Large intestine (tissue), 3 donors: Measurements from ENCODE around the gene PGPEP1. TPM values are rescaled to one million over a fixed set of nuclear protein-coding genes. Genes with fewer than 3 reads are reported as not detected.
A peak's percentile ranks its signal among the peaks of the same experiment; 100 is the strongest.

Experiments used
- DNase-seq, 2 donors: peaks; one replicate each; pipeline versions ENCODE4 v3.0.0 to v3.0.0-alpha.2; 2013
- H3K27ac ChIP-seq: one replicate; pipeline ENCODE4 v1.5.1; 2013; ENCODE audit warnings: low read length
- H3K27me3 ChIP-seq: 2 replicates; pipeline ENCODE4 v1.6.1; 2013; ENCODE audit warnings: low read length; ENCODE audit not compliant: control insufficient read depth, insufficient read depth
- H3K36me3 ChIP-seq: 2 replicates; pipeline ENCODE4 v1.6.1; 2013; ENCODE audit warnings: low read length; ENCODE audit not compliant: control insufficient read depth, insufficient read depth
- H3K4me1 ChIP-seq: one replicate; pipeline ENCODE4 v1.6.1; 2013; ENCODE audit warnings: low read length; ENCODE audit not compliant: control insufficient read depth, insufficient read depth
- H3K4me3 ChIP-seq: one replicate; pipeline ENCODE4 v1.5.1; 2013; ENCODE audit warnings: low read length
- H3K9me3 ChIP-seq: one replicate; pipeline ENCODE4 v1.6.1; 2013; ENCODE audit warnings: mild to moderate bottlenecking, low read depth, low read length, moderate library complexity; ENCODE audit not compliant: control insufficient read depth
- WGBS: methylation state at CpG from one replicate; pipeline ENCODE4 v1.1.5; 2013; ENCODE audit warnings: low lambda C conversion rate; ENCODE audit not compliant: insufficient coverage; 5-methylcytosine and 5-hydroxymethylcytosine counted together
- polyA plus RNA-seq: library from polyadenylated mRNA; unstranded; fragments of 120-200 nt; gene quantifications from one replicate; pipeline ENCODE4 v1.2.1, GENCODE V29; 2013

The PGPEP1 gene
- polyA plus RNA-seq, 1 donor = 77.2 TPM

GRCh38 chr19:18295034-18295451 lies 45.4 kb upstream of the PGPEP1 start:
- H3K4me1 ChIP-seq = peaks cover 22% of the 10 kb centered on the region
- H3K27ac ChIP-seq = no peak overlapping the region
- peaks cover 3% of the 10 kb centered on the region for H3K27me3 ChIP-seq
- no peaks in the 10 kb centered on the region for H3K36me3 ChIP-seq
- H3K9me3 ChIP-seq = peaks cover 9% of the 10 kb centered on the region
- DNase-seq = no peak
- no peak overlapping the region for H3K4me3 ChIP-seq
- WGBS = 62% methylated on average over 2 of the region's 4 CpGs

- Histone ChIP-seq H3K27me3 (peaks cover 3% of the 10 kb centered on the region), H3K9me3 (peaks cover 9% of the 10 kb centered on the region), H3K36me3 (no peaks in the 10 kb centered on the region), H3K4me1 (peaks cover 12% of the 10 kb centered on the region), H3K4me3 (no peak overlapping the region), H3K27ac (no peak overlapping the region)
- 61% methylated on average over 3 of the region's 4 CpGs for WGBS
- DNase-seq = no peak
These were observed 43.1 kb upstream of the PGPEP1 start for GRCh38 chr19:18297308-18297707.

DNA sequence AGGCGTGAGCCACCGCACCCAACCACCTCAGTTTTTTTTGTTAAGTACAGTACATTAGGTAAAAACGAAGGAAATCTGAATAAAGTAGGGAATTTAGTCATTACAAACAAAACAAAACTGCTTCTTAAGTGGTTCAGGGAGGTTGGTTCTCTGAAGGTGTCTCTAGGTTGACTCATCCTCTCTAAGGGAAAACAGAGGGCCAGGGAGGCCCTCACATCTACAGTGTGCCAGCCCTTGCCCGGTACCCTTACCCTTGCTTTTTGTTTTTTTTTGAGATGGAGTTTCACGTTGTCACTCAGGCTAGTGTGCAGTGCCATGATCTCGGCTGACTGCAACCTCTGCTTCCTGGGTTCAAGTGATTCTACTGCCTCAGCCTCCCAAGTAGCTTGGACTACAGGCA lies 41.8 kb upstream of the PGPEP1 start:
- H3K36me3 ChIP-seq = no peaks in the 10 kb centered on the region
- no peak overlapping the region for H3K4me3 ChIP-seq
- peaks cover 3% of the 10 kb centered on the region for H3K27me3 ChIP-seq
- peaks cover 9% of the 10 kb centered on the region for H3K9me3 ChIP-seq
- H3K27ac ChIP-seq = no peak overlapping the region
- no peak for DNase-seq
- peaks cover 7% of the 10 kb centered on the region for H3K4me1 ChIP-seq
- WGBS = 92% methylated on average over 2 of the region's 6 CpGs

- 100% methylated on average over 2 of the region's 9 CpGs for WGBS
- no peaks in the 10 kb centered on the region for H3K27me3 ChIP-seq
- H3K4me1 ChIP-seq = peaks cover 17% of the 10 kb centered on the region
- H3K4me3 ChIP-seq = no peak overlapping the region
- no peaks in the 10 kb centered on the region for H3K36me3 ChIP-seq
- H3K9me3 ChIP-seq = peaks cover 9% of the 10 kb centered on the region
- DNase-seq = no peak
- H3K27ac ChIP-seq = no peak overlapping the region
These were observed 40.7 kb upstream of the PGPEP1 start for GRCh38 chr19:18299654-18300053.

GRCh38 chr19:18300930-18301717 lies 39.3 kb upstream of the PGPEP1 start:
- DNase-seq = peak in 1 of 2 donors; percentile 6
- no CpG with 5 or more reads among the region's 18 CpGs for WGBS
- Histone ChIP-seq H3K9me3 (no peaks in the 10 kb centered on the region), H3K4me3 (no peak overlapping the region), H3K36me3 (peaks cover 3% of the 10 kb centered on the region), H3K27me3 (no peaks in the 10 kb centered on the region), H3K27ac (no peak overlapping the region), H3K4me1 (peaks cover 29% of the 10 kb centered on the region)

DNA sequence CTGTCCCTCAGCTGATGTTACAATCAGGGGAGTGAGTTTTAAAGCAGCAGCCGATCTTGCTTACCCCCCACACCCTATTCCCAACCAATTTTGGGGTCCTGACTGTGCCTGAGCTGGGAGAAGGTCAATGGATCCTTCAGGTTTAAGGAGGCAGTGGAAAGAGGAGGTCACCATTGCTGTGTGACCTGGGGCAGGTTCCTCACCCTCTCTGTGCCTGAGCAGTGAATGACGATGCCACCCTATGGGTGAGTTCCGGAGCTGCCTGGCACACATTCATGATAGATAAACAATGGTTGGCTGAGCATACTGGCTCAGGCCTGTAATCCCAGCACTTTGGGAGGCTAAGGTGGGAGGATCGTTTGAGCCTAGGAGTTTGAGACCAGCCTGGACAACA lies 38.7 kb upstream of the PGPEP1 start:
- DNase-seq = no peak
- Histone ChIP-seq H3K9me3 (no peaks in the 10 kb centered on the region), H3K4me1 (peaks cover 29% of the 10 kb centered on the region), H3K27me3 (no peaks in the 10 kb centered on the region), H3K36me3 (peaks cover 9% of the 10 kb centered on the region), H3K4me3 (no peak overlapping the region), H3K27ac (no peak overlapping the region)
- WGBS = no CpG with 5 or more reads among the region's 4 CpGs

GRCh38 chr19:18304208-18304457 lies 36.3 kb upstream of the PGPEP1 start:
- peaks cover 29% of the 10 kb centered on the region for H3K4me1 ChIP-seq
- peaks cover 29% of the 10 kb centered on the region for H3K36me3 ChIP-seq
- no peak overlapping the region for H3K4me3 ChIP-seq
- peak overlapping the region; percentile 87 for H3K27ac ChIP-seq
- no CpG with 5 or more reads among the region's 2 CpGs for WGBS
- no peaks in the 10 kb centered on the region for H3K27me3 ChIP-seq
- no peak for DNase-seq
- H3K9me3 ChIP-seq = peaks cover 2% of the 10 kb centered on the region

DNA sequence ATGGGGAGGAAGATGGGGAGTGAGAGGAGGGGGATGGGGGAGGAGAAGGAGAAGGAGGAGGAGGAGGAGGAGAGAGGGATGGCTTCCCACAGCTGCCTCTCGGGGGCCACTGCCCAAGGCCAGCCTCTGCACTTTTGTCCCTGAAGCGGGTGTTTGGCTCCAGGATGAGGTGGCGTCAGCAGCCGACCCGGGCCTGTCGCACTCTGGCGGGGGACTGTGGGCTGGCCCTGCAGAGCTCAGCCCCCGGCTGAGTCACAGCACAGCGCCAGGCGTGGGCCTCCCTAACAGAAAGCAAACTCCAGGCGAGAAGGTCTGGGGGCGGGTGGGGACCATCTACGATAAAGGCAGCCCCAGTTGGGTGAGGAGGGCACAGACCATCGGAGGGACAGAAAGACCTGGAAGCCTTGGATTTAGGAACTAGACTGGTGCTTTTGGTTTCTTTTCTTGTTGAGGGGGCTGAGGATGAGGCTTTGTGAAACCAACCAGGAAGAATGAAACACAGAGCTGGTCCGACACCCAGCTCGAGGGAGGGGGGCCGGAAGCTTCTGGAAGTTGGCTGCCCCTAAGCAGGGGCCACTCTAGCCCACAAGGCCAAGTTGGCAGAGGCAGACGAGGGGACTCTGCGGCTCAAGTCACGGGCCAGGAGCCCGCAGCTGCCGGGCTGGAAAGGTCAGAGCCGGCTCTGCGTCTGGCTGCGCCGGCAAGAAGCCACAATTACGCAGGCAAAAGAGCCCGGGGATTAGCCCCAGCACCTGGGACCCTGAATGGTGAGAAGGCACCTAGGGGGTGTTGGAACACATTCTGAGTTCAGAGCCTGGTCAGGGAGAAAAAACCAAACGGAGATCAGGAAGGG lies 35.7 kb upstream of the PGPEP1 start:
- peaks cover 32% of the 10 kb centered on the region for H3K4me1 ChIP-seq
- WGBS = no CpG with 5 or more reads among the region's 29 CpGs
- H3K27me3 ChIP-seq = no peaks in the 10 kb centered on the region
- DNase-seq = peak; percentile 85 to 92
- H3K9me3 ChIP-seq = peaks cover 6% of the 10 kb centered on the region
- H3K4me3 ChIP-seq = peak overlapping the region; percentile 19
- H3K36me3 ChIP-seq = peaks cover 34% of the 10 kb centered on the region
- peak overlapping the region; percentile 87 for H3K27ac ChIP-seq

DNA sequence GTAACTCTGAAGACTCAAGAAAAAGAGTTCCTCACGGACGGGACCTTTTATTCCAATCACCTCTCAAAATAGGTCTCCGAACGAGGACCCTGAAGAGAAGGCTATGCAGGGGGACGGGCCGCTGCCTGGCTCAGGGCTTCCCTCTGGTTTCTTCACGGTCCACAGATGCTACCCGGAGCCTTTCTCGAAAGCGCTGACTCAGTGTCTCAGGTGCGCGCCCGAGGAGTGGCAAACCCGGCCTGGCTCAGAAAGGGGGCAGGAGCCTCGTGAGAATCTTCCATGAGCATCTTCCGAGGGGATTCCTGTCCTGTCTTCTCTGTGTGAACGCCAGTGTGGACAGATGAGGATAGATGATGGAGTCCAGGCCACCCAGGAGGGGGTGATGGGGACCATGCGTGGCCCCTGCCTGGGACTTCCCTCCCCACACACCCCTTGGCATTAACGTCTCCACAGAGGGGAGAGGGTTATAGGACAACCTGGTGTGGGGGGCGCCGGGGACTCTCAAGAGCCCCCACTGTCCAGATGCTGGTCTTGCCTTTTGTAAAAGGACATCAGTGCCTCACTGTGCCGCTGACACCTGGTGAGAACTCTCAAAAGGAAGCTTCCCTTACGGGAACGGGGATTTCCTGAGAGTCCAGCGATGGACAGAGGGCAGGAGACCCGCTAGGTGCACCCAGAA lies 34.0 kb upstream of the PGPEP1 start:
- no CpG with 5 or more reads among the region's 26 CpGs for WGBS
- DNase-seq = no peak
- Histone ChIP-seq H3K9me3 (peaks cover 7% of the 10 kb centered on the region), H3K27me3 (no peaks in the 10 kb centered on the region), H3K4me3 (no peak overlapping the region), H3K4me1 (peaks cover 48% of the 10 kb centered on the region), H3K27ac (no peak overlapping the region), H3K36me3 (peaks cover 36% of the 10 kb centered on the region)

DNA sequence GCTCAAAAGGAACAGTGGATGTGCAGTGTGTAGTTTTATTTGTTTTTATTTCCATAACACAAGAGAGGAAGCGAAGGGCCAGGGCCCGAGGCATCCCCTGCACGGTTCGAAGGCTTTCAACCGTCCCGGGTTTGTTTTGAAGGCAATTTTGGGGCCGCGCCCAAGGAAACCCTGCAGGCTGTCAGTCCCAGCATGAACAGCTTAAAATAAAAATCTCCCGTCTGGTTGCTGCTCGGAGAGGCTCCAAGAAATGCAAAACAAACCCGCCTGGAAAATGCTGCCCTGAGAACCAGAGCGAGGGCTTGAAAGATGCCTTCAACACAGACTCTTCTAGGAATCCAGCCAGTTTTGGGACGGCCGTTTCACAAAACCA lies 33.5 kb upstream of the PGPEP1 start:
- H3K36me3 ChIP-seq = peaks cover 37% of the 10 kb centered on the region
- DNase-seq = no peak
- WGBS = no CpG with 5 or more reads among the region's 14 CpGs
- H3K27ac ChIP-seq = no peak overlapping the region
- no peak overlapping the region for H3K4me3 ChIP-seq
- H3K27me3 ChIP-seq = no peaks in the 10 kb centered on the region
- H3K9me3 ChIP-seq = peaks cover 7% of the 10 kb centered on the region
- H3K4me1 ChIP-seq = peaks cover 54% of the 10 kb centered on the region
